GM12878 (cell line): ENCODE measurements around the gene TM9SF2. TPM values are rescaled to one million over a fixed set of nuclear protein-coding genes. Genes with fewer than 3 reads are reported as not detected.

Experiments used
- ATAC-seq: fragments of 200-7000 bp; cut with Tn5 transposase; 3 replicates; pipeline ENCODE4 v1.9.1; 2020; ENCODE audit warnings: mild to moderate bottlenecking, moderate library complexity
- BruUV-seq: library from RNA; stranded (reverse); fragments of 400-500 nt; replicated peaks from 2 replicates; lab custom pipeline; 2021; lab: Mats Ljungman, UMichigan
- CTCF ChIA-PET: fragments of 300-600 bp; sonication (Branson Sonifier 250); formaldehyde crosslinking; extraction: SDS; loops from one replicate; lab custom pipeline; 2021; ENCODE audit warnings: inconsistent platforms; lab: Yijun Ruan, JAX
- POLR2A ChIA-PET: fragments of 350-600 bp; formaldehyde crosslinking; extraction: SDS; loops from one replicate; lab custom pipeline; 2021; ENCODE audit warnings: inconsistent platforms; lab: Charles Lee
- RAD21 ChIA-PET: fragments of 300-600 bp; sonication (Branson Sonifier 250); formaldehyde crosslinking; loops from one replicate; lab custom pipeline; 2023; ENCODE audit warnings: antibody characterized with exemption; ENCODE audit not compliant: unreplicated experiment; lab: Charles Lee
- SMC1A ChIA-PET: fragments of 300-600 bp; sonication (Branson Sonifier 250); formaldehyde crosslinking; loops from one replicate; lab custom pipeline; 2023; ENCODE audit not compliant: unreplicated experiment, uncharacterized antibody; lab: Charles Lee
- DNase-seq: peaks from one replicate; pipeline ENCODE4 v3.0.0-alpha.2; 2011; ENCODE audit warnings: low read depth, low spot score
- FAIRE-seq: peaks from 3 replicates; lab custom pipeline; 2011; peaks lifted over from hg19 to GRCh38; lab: Jason Lieb, UNC
- H2AFZ ChIP-seq: 2 replicates; pipeline ENCODE4 v1.6.0; 2011; ENCODE audit warnings: low read depth, low read length, control low read depth; ENCODE audit not compliant: control insufficient read depth
- H3K27ac ChIP-seq: 2 replicates; pipeline ENCODE4 v1.5.1; 2011; ENCODE audit warnings: control low read depth; ENCODE audit not compliant: control insufficient read depth, insufficient read depth
- H3K27me3 ChIP-seq, 2 experiments: replicated peaks in 1 of 2; 2 replicates each; pipeline versions ENCODE4 v1.6.0 to v1.6.1; 2011; ENCODE audit warnings: low read length in 1 of 2; ENCODE audit not compliant: control insufficient read depth in 2 of 2, insufficient read depth in 2 of 2
- H3K36me3 ChIP-seq, 2 experiments: 2 replicates each; pipeline ENCODE4 v1.5.1; 2011; ENCODE audit warnings: low read length in 1 of 2; ENCODE audit not compliant: control insufficient read depth in 2 of 2, insufficient read depth in 2 of 2
- H3K4me1 ChIP-seq: 2 replicates; pipeline ENCODE4 v1.6.1; 2011; ENCODE audit warnings: mild to moderate bottlenecking, low read length, moderate library complexity, mixed read lengths; ENCODE audit not compliant: control insufficient read depth, insufficient read depth
- H3K4me2 ChIP-seq: 2 replicates; pipeline ENCODE4 v1.6.0; 2011; ENCODE audit warnings: control low read depth; ENCODE audit not compliant: control insufficient read depth, insufficient read depth
- H3K4me3 ChIP-seq: fragments of 200-600 bp; sonication (generic); 2 replicates; pipeline ENCODE4 v1.5.1; 2016
- H3K79me2 ChIP-seq: 2 replicates; pipeline ENCODE4 v1.6.0; 2011; ENCODE audit warnings: low read length; ENCODE audit not compliant: control insufficient read depth, insufficient read depth
- H3K9ac ChIP-seq: 2 replicates; pipeline ENCODE4 v1.8.0; 2011; ENCODE audit warnings: low read length, control low read depth, mixed read lengths; ENCODE audit not compliant: control insufficient read depth, insufficient read depth
- H3K9me3 ChIP-seq: replicated peaks from 3 replicates; pipeline ENCODE4 v1.5.1; 2011; ENCODE audit warnings: mild to moderate bottlenecking, low read length; ENCODE audit not compliant: control insufficient read depth, insufficient read depth
- H4K20me1 ChIP-seq: 2 replicates; pipeline ENCODE4 v1.6.0; 2011; ENCODE audit not compliant: control insufficient read depth, insufficient read depth
- BCL11A ChIP-seq: IDR thresholded peaks from 2 replicates; pipeline ENCODE4 v1.6.1; 2011; ENCODE audit warnings: low read depth, low read length
- IRF3 ChIP-seq: fragments of 450-650 bp; IDR thresholded peaks from 2 replicates; pipeline ENCODE4 v1.6.1; 2014; ENCODE audit warnings: mild to moderate bottlenecking
- WGBS: methylation state at CpG from one replicate; pipeline ENCODE4 v1.1.6; 2016; ENCODE audit warnings: low lambda C conversion rate; ENCODE audit not compliant: insufficient replicate concordance, insufficient coverage; ENCODE audit errors: missing lambda C conversion rate; 5-methylcytosine and 5-hydroxymethylcytosine counted together
- in situ Hi-C: fragments of 300-500 bp; cut with MboI; formaldehyde crosslinking; loops from 9 replicates; pipeline ENCODE4 v1.14.3; 2018; ENCODE audit warnings: mixed read lengths
- intact Hi-C: fragments of 100-400 bp; cut with micrococcal nuclease; formaldehyde crosslinking; loops from one replicate; pipeline ENCODE4 v1.14.2; 2022; ENCODE audit not compliant: unreplicated experiment
- polyA plus RNA-seq, 11 experiments: library from polyadenylated mRNA; depleted of rRNA in 4 of 11; unstranded in 6 of 11; stranded (reverse) in 5 of 11; fragments of >200 nt; fragmentation: Nextera tagmentation in 4 of 11; fragmentation: Illumina TruSeq in 1 of 11; extraction: Ambion mirVana in 4 of 11; extraction: Trizol in 1 of 11; gene quantifications; 1 replicate in 1 of 11; 2 replicates in 10 of 11; pipeline versions ENCODE4 v1.2.1 to v1.2.3, GENCODE V29; 2011 to 2016; ENCODE audit warnings: inconsistent platforms in 2 of 11, missing spikeins in 2 of 11, low read depth in 1 of 11
- total RNA-seq, 4 experiments: library from RNA; depleted of rRNA in 3 of 4; stranded (reverse); fragments of >200 nt in 3 of 4; fragmentation: Illumina TruSeq in 1 of 4; extraction: Trizol in 1 of 4; gene quantifications; 2 replicates each; pipeline versions ENCODE4 v1.2.1 to v1.2.3, GENCODE V29; 2013 to 2021
- TF ChIP-seq, protein P1 (sequence below): IDR thresholded peaks from 2 replicates; pipeline ENCODE4 v1.6.1; 2011; ENCODE audit warnings: low read depth, mild to moderate bottlenecking, low read length, moderate library complexity, borderline replicate concordance; ENCODE audit errors: extremely low read depth
- TF ChIP-seq, protein P2 (sequence below): fragments of 450-650 bp; IDR thresholded peaks from 2 replicates; pipeline ENCODE4 v1.6.1; 2017; ENCODE audit warnings: mild to moderate bottlenecking, moderate library complexity

Gene TM9SF2
- total and polyA plus RNA-seq, 10 of the 15 experiments (the other 5 are each of a cell fraction or from before 2014, with no cell fraction given) = 34.6 to 128 (median 79.2) TPM

DNA sequence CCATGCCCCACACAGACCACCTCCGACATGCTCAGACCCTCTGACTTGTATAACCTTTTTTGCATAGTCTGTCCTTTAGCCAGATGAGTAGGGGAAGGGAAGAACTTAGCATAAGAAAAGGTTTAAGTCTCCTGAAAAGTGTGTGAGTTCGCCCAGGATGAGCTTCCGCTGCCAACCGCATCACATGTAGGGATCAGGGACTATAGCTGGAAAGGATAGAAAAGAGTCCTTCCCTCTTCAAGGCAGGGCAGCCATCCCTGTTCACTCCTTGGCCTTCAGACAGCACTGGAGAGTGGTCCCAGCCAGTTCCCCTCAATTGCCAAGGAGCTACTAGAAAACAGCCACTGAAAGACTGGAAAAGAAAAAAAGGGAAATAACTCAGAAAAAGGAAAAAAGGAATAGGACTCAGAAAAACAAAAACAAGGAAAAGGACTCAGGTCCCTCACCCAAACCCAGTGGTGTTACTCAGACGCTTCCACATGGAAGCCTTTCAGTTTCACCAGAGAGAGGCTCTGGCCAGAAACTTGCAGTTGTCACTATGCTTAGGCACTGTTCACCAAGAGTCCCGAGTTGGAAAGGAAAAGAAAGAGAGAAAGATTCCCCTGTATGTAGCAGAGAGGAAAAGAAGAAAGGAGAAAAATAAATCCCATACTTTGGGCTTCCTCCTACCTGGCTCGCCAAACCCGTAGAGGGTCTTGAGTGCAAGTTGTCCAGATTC, 5.6 kb upstream of the TM9SF2 start:
- WGBS = 21% methylated on average over 8 of the region's 8 CpGs
- intact Hi-C loops (loop anchor here (5.0 kb wide), 1 partner anchor 293 kb away; the partner anchor contains the start of gene UBAC2), in situ Hi-C loops (no loop called here)
- Histone ChIP-seq H3K4me1 (peaks cover 7% of the 10 kb centered on the region), H3K4me2 (peak overlapping the region; percentile 59), H3K9ac (peak overlapping the region; percentile 31), H3K36me3 (no peaks in the 10 kb centered on the region), H3K9me3 (no peaks in the 10 kb centered on the region; the same call in 2 of the 3 replicates), H3K4me3 (peak overlapping the region; percentile 59), H3K27me3 (no peaks in the 10 kb centered on the region), H2AFZ (peak overlapping the region; percentile 70), H3K27ac (peak overlapping the region; percentile 60)
- ChIA-PET CTCF (interaction anchor here (0.5 to 1.5 kb wide), 8 partner anchors 10 to 740 kb away, joined by 3 to 10 read pairs (median 3); no protein-coding TSS in a partner anchor), POLR2A (interaction anchor here (1.3 kb wide), 1 partner anchor 10 kb away, joined by 4 read pairs; no protein-coding TSS in a partner anchor), SMC1A (interaction anchor here (0.6 to 3.0 kb wide), 2 partner anchors 10 to 60 kb away, joined by 3 to 15 read pairs; no protein-coding TSS in a partner anchor), RAD21 (no interaction called here)
- no peak for FAIRE-seq
- BruUV-seq = TSS peak; percentile 69
- TF ChIP-seq, protein P1, sequence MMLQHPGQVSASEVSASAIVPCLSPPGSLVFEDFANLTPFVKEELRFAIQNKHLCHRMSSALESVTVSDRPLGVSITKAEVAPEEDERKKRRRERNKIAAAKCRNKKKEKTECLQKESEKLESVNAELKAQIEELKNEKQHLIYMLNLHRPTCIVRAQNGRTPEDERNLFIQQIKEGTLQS = no peak
- TF ChIP-seq, protein P2, sequence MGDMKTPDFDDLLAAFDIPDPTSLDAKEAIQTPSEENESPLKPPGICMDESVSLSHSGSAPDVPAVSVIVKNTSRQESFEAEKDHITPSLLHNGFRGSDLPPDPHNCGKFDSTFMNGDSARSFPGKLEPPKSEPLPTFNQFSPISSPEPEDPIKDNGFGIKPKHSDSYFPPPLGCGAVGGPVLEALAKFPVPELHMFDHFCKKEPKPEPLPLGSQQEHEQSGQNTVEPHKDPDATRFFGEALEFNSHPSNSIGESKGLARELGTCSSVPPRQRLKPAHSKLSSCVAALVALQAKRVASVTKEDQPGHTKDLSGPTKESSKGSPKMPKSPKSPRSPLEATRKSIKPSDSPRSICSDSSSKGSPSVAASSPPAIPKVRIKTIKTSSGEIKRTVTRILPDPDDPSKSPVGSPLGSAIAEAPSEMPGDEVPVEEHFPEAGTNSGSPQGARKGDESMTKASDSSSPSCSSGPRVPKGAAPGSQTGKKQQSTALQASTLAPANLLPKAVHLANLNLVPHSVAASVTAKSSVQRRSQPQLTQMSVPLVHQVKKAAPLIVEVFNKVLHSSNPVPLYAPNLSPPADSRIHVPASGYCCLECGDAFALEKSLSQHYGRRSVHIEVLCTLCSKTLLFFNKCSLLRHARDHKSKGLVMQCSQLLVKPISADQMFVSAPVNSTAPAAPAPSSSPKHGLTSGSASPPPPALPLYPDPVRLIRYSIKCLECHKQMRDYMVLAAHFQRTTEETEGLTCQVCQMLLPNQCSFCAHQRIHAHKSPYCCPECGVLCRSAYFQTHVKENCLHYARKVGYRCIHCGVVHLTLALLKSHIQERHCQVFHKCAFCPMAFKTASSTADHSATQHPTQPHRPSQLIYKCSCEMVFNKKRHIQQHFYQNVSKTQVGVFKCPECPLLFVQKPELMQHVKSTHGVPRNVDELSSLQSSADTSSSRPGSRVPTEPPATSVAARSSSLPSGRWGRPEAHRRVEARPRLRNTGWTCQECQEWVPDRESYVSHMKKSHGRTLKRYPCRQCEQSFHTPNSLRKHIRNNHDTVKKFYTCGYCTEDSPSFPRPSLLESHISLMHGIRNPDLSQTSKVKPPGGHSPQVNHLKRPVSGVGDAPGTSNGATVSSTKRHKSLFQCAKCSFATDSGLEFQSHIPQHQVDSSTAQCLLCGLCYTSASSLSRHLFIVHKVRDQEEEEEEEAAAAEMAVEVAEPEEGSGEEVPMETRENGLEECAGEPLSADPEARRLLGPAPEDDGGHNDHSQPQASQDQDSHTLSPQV = no peak
- TF ChIP-seq IRF3 = no peak
- TF ChIP-seq BCL11A = no peak
- TF ChIP-seq, all 136 proteins: peak for 0
- H3K79me2 ChIP-seq = peaks cover 8% of the 10 kb centered on the region
- DNase-seq (no peak), ATAC-seq (no peak)
- no peaks in the 10 kb centered on the region for H4K20me1 ChIP-seq
